CD14-positive monocyte (primary cell): ENCODE measurements around the gene SSTR5. TPM values are rescaled to one million over a fixed set of nuclear protein-coding genes. Genes with fewer than 3 reads are reported as not detected.

ENCODE experiments used
- DNase-seq, 3 donors: peaks; one replicate each; pipeline ENCODE4 v3.0.0-alpha.2; 2011 to 2022
- H2AFZ ChIP-seq: 2 replicates; pipeline ENCODE4 v1.6.0; 2012; ENCODE audit warnings: mild to moderate bottlenecking, low read depth, low read length, inconsistent platforms; ENCODE audit not compliant: insufficient read depth, poor library complexity, severe bottlenecking
- H3K27ac ChIP-seq, 2 donors: 1 replicate in 1 of 2; 2 replicates in 1 of 2; pipeline ENCODE4 v1.5.1; 2012 to 2013; ENCODE audit warnings: low read length in 2 of 2, control low read depth in 1 of 2, inconsistent platforms in 1 of 2, low read depth in 1 of 2, mild to moderate bottlenecking in 1 of 2
- H3K27me3 ChIP-seq, 2 donors: one replicate each; pipeline versions ENCODE4 v1.6.0 to v1.6.1; 2011 to 2013; ENCODE audit warnings: low read length in 2 of 2; ENCODE audit not compliant: control insufficient read depth in 2 of 2, insufficient read depth in 2 of 2
- H3K36me3 ChIP-seq, 2 donors: replicated peaks in 1 of 2; 1 replicate in 1 of 2; 2 replicates in 1 of 2; pipeline versions ENCODE4 v1.5.1 to v1.6.1; 2012 to 2013; ENCODE audit warnings: low read length in 2 of 2, control low read depth in 1 of 2, inconsistent platforms in 1 of 2, mild to moderate bottlenecking in 1 of 2; ENCODE audit not compliant: insufficient read depth in 2 of 2, control insufficient read depth in 1 of 2
- H3K4me1 ChIP-seq, 2 donors: 1 replicate in 1 of 2; 2 replicates in 1 of 2; pipeline versions ENCODE4 v1.5.1 to v1.6.1; 2012 to 2013; ENCODE audit warnings: low read length in 2 of 2, control low read depth in 1 of 2, inconsistent platforms in 1 of 2, mild to moderate bottlenecking in 1 of 2, moderate library complexity in 1 of 2; ENCODE audit not compliant: insufficient read depth in 2 of 2, control insufficient read depth in 1 of 2
- H3K4me2 ChIP-seq: replicated peaks from 2 replicates; pipeline ENCODE3; 2012; ENCODE audit warnings: low read length, moderate library complexity, mild to moderate bottlenecking; ENCODE audit not compliant: poor library complexity, severe bottlenecking; ENCODE audit errors: extremely low read depth
- H3K4me3 ChIP-seq, 3 experiments: fragments of 200-600 bp in 1 of 3; sonication (generic) in 1 of 3; replicated peaks in 1 of 3; 1 replicate in 2 of 3; 2 replicates in 1 of 3; pipeline ENCODE4 v1.5.1; 2011 to 2013; ENCODE audit warnings: low read length in 3 of 3, mild to moderate bottlenecking in 3 of 3, control low read depth in 2 of 3, low read depth in 2 of 3, inconsistent platforms in 1 of 3, moderate library complexity in 1 of 3
- H3K79me2 ChIP-seq: 2 replicates; pipeline ENCODE4 v1.6.0; 2012; ENCODE audit warnings: mild to moderate bottlenecking, control low read depth, inconsistent platforms, low read length, moderate library complexity; ENCODE audit not compliant: insufficient read depth
- H3K9ac ChIP-seq: 2 replicates; pipeline ENCODE4 v1.6.0; 2017; ENCODE audit warnings: low read length, mild to moderate bottlenecking; ENCODE audit not compliant: insufficient read depth, poor library complexity, severe bottlenecking
- H3K9me3 ChIP-seq, 2 donors: replicated peaks in 1 of 2; 1 replicate in 1 of 2; 2 replicates in 1 of 2; pipeline versions ENCODE4 v1.5.1 to v1.6.1; 2012 to 2013; ENCODE audit warnings: low read length in 2 of 2, control low read depth in 1 of 2; ENCODE audit not compliant: control insufficient read depth in 1 of 2, insufficient read depth in 1 of 2
- H4K20me1 ChIP-seq: 2 replicates; pipeline ENCODE4 v1.6.0; 2012; ENCODE audit warnings: mild to moderate bottlenecking, low read length, control low read depth, moderate library complexity; ENCODE audit not compliant: insufficient read depth
- H3K27ac Mint-ChIP-seq, 7 donors: one replicate each; pipeline ENCODE4 v1.8.0; 2020; ENCODE audit warnings: mild to moderate bottlenecking in 7 of 7, mixed read lengths in 7 of 7, moderate library complexity in 6 of 7, inconsistent platforms in 2 of 7
- H3K27me3 Mint-ChIP-seq, 3 donors: one replicate each; pipeline ENCODE4 v1.8.0; 2021 to 2022; ENCODE audit warnings: low read depth in 3 of 3, mild to moderate bottlenecking in 3 of 3, mixed read lengths in 3 of 3, moderate library complexity in 3 of 3, inconsistent platforms in 1 of 3
- H3K36me3 Mint-ChIP-seq, 2 donors: one replicate each; pipeline ENCODE4 v1.8.0; 2020; ENCODE audit warnings: mixed read lengths in 2 of 2, inconsistent platforms in 1 of 2, mild to moderate bottlenecking in 1 of 2
- H3K4me1 Mint-ChIP-seq: one replicate; pipeline ENCODE4 v1.8.0; 2020; ENCODE audit warnings: mild to moderate bottlenecking, mixed read lengths
- H3K4me3 Mint-ChIP-seq, 2 donors: one replicate each; pipeline ENCODE4 v1.8.0; 2020; ENCODE audit warnings: mild to moderate bottlenecking in 2 of 2, mixed read lengths in 2 of 2, moderate library complexity in 1 of 2
- H3K9me3 Mint-ChIP-seq, 7 donors: one replicate each; pipeline ENCODE4 v1.8.0; 2020 to 2022; ENCODE audit warnings: mixed read lengths in 7 of 7, mild to moderate bottlenecking in 6 of 7, moderate library complexity in 6 of 7, inconsistent platforms in 2 of 7
- WGBS: methylation state at CpG from one replicate; pipeline ENCODE4 v1.1.5; 2013; ENCODE audit warnings: missing lambda C conversion rate; ENCODE audit not compliant: insufficient coverage; 5-methylcytosine and 5-hydroxymethylcytosine counted together
- intact Hi-C, 2 donors: fragments of 100-400 bp; cut with micrococcal nuclease; formaldehyde crosslinking; loops; one replicate each; pipeline versions ENCODE4 v1.15.0 to v1.15.1; 2023
- polyA plus RNA-seq, 3 donors: library from polyadenylated mRNA; depleted of rRNA in 1 of 3; unstranded in 2 of 3; stranded (reverse) in 1 of 3; fragments of 300-500 nt in 2 of 3; fragments of >200 nt in 1 of 3; fragmentation: Illumina TruSeq in 2 of 3; gene quantifications; 1 replicate in 2 of 3; 2 replicates in 1 of 3; pipeline ENCODE4 v1.2.3, GENCODE V29; 2012 to 2021
- TF ChIP-seq, protein P1 (sequence below): fragments of 200-600 bp; IDR thresholded peaks from one replicate; pipeline ENCODE4 v1.8.0; 2022; ENCODE audit warnings: antibody characterized with exemption, mild to moderate bottlenecking

SSTR5 gene
- polyA plus RNA-seq, 3 donors = not detected

DNA sequence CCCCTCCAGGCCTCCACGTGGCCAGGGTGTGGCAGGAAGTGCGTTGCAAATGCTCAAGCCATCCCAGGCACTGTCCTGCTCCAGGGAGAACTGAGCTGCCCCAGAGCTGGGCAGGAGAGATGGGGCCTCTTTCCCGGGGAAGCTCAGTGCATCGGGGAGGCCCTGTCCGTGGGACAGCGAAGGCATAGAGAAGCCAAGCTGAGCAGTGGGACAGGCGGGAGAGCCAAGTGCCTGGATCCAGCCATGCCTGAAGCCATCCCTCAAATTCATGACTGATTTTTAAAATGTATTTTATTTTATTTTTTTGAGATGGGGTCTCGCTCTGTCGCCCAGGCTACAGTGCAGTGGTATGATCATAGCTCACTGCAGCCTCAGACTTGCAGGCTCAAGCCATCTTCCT, 25.4 kb upstream of the SSTR5 start:
- no peaks in the 10 kb centered on the region for H3K27me3 ChIP-seq
- Mint-ChIP-seq H3K4me3 (no peak overlapping the region), H3K36me3 (no peaks in the 10 kb centered on the region), H3K27ac (no peak overlapping the region), H3K27me3 (peaks cover 2 to 11% (median 3%) of the 10 kb centered on the region in 3 donors), H3K9me3 (peaks cover 0 to 6% (median 1%) of the 10 kb centered on the region in 7 donors), H3K4me1 (no peaks in the 10 kb centered on the region)
- H3K9me3 ChIP-seq = peaks cover 0 to 4% of the 10 kb centered on the region in 2 donors
- H3K36me3 ChIP-seq = no peaks in the 10 kb centered on the region
- no peak overlapping the region for H2AFZ ChIP-seq
- no peak overlapping the region for H3K4me3 ChIP-seq
- no peaks in the 10 kb centered on the region for H3K4me1 ChIP-seq
- 80% methylated on average over 7 of the region's 9 CpGs for WGBS
- no peaks in the 10 kb centered on the region for H3K79me2 ChIP-seq
- no peak overlapping the region for H3K4me2 ChIP-seq
- TF ChIP-seq, protein P1, sequence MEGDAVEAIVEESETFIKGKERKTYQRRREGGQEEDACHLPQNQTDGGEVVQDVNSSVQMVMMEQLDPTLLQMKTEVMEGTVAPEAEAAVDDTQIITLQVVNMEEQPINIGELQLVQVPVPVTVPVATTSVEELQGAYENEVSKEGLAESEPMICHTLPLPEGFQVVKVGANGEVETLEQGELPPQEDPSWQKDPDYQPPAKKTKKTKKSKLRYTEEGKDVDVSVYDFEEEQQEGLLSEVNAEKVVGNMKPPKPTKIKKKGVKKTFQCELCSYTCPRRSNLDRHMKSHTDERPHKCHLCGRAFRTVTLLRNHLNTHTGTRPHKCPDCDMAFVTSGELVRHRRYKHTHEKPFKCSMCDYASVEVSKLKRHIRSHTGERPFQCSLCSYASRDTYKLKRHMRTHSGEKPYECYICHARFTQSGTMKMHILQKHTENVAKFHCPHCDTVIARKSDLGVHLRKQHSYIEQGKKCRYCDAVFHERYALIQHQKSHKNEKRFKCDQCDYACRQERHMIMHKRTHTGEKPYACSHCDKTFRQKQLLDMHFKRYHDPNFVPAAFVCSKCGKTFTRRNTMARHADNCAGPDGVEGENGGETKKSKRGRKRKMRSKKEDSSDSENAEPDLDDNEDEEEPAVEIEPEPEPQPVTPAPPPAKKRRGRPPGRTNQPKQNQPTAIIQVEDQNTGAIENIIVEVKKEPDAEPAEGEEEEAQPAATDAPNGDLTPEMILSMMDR = no peak
- intact Hi-C loops = no loop called here
- no peak for DNase-seq
- H3K27ac ChIP-seq = no peak overlapping the region
- no peaks in the 10 kb centered on the region for H4K20me1 ChIP-seq
- no peak overlapping the region for H3K9ac ChIP-seq

GRCh38 chr16:1047801-1048200, 24.7 kb upstream of the SSTR5 start:
- no peak overlapping the region for H3K27ac Mint-ChIP-seq
- DNase-seq = no peak
- Histone ChIP-seq H3K27me3 (no peaks in the 10 kb centered on the region), H4K20me1 (no peaks in the 10 kb centered on the region), H2AFZ (no peak overlapping the region), H3K9ac (no peak overlapping the region), H3K4me3 (no peak overlapping the region), H3K9me3 (no peaks in the 10 kb centered on the region), H3K4me1 (no peaks in the 10 kb centered on the region), H3K36me3 (no peaks in the 10 kb centered on the region), H3K4me2 (no peak overlapping the region), H3K27ac (no peak overlapping the region), H3K79me2 (no peaks in the 10 kb centered on the region)
- no peak overlapping the region for H3K4me3 Mint-ChIP-seq
- H3K36me3 Mint-ChIP-seq = no peaks in the 10 kb centered on the region
- H3K27me3 Mint-ChIP-seq = peaks cover 2 to 10% (median 3%) of the 10 kb centered on the region in 3 donors
- H3K4me1 Mint-ChIP-seq = no peaks in the 10 kb centered on the region
- intact Hi-C loops = no loop called here
- TF ChIP-seq, protein P1 = no peak
- H3K9me3 Mint-ChIP-seq = peaks cover 0 to 3% (median 0%) of the 10 kb centered on the region in 7 donors
- WGBS = 84% methylated on average over 15 of the region's 16 CpGs
